Measurements from ENCODE around the gene ZBTB16.

DNA sequence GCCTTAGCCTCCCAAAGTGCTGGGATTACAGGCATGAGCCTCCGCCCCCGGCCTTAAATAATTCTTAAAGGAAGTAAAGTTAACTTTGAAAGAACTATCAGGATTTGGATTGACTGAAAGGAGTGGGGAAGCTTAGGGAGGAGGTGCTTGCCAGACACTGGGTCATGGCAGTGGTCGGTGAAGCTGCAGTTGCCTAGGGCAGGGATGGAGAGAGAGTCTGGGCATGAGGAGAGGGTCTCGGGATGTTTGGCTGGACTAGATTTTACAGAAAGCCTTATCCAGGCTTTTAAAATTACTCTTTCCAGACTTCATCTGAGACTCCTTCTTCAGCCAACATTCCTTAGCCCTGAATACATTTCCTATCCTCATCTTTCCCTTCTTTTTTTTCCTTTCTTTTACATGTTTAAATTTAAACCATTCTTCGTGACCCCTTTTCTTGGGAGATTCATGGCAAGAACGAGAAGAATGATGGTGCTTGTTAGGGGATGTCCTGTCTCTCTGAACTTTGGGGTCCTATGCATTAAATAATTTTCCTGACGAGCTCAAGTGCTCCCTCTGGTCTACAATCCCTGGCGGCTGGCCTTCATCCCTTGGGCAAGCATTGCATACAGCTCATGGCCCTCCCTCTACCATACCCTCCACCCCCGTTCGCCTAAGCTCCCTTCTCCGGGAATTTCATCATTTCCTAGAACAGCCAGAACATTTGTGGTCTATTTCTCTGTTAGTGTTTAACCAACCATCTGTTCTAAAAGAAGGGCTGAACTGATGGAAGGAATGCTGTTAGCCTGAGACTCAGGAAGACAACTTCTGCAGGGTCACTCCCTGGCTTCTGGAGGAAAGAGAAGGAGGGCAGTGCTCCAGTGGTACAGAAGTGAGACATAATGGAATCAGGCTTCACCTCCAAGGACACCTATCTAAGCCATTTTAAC lies 236.4 kb downstream of the ZBTB16 start, which contains the start of gene NNMT:
- TF ChIP-seq, protein P1, sequence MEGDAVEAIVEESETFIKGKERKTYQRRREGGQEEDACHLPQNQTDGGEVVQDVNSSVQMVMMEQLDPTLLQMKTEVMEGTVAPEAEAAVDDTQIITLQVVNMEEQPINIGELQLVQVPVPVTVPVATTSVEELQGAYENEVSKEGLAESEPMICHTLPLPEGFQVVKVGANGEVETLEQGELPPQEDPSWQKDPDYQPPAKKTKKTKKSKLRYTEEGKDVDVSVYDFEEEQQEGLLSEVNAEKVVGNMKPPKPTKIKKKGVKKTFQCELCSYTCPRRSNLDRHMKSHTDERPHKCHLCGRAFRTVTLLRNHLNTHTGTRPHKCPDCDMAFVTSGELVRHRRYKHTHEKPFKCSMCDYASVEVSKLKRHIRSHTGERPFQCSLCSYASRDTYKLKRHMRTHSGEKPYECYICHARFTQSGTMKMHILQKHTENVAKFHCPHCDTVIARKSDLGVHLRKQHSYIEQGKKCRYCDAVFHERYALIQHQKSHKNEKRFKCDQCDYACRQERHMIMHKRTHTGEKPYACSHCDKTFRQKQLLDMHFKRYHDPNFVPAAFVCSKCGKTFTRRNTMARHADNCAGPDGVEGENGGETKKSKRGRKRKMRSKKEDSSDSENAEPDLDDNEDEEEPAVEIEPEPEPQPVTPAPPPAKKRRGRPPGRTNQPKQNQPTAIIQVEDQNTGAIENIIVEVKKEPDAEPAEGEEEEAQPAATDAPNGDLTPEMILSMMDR (IDR thresholded peaks at IDR 0.05) = no peak
- TF ChIP-seq, protein P2, sequence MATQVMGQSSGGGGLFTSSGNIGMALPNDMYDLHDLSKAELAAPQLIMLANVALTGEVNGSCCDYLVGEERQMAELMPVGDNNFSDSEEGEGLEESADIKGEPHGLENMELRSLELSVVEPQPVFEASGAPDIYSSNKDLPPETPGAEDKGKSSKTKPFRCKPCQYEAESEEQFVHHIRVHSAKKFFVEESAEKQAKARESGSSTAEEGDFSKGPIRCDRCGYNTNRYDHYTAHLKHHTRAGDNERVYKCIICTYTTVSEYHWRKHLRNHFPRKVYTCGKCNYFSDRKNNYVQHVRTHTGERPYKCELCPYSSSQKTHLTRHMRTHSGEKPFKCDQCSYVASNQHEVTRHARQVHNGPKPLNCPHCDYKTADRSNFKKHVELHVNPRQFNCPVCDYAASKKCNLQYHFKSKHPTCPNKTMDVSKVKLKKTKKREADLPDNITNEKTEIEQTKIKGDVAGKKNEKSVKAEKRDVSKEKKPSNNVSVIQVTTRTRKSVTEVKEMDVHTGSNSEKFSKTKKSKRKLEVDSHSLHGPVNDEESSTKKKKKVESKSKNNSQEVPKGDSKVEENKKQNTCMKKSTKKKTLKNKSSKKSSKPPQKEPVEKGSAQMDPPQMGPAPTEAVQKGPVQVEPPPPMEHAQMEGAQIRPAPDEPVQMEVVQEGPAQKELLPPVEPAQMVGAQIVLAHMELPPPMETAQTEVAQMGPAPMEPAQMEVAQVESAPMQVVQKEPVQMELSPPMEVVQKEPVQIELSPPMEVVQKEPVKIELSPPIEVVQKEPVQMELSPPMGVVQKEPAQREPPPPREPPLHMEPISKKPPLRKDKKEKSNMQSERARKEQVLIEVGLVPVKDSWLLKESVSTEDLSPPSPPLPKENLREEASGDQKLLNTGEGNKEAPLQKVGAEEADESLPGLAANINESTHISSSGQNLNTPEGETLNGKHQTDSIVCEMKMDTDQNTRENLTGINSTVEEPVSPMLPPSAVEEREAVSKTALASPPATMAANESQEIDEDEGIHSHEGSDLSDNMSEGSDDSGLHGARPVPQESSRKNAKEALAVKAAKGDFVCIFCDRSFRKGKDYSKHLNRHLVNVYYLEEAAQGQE (IDR thresholded peaks at IDR 0.05; ENCODE audit: insufficient read depth in 1 of 2, low read depth in 2 of 2, low read length in 1 of 2) = no peak
- no peak for TF ChIP-seq POLR2AphosphoS5 (IDR thresholded peaks at IDR 0.05; ENCODE audit: low read depth, low read length)

All from Panc1 (cell line).